Tibial artery (tissue), 4 donors: ENCODE results near the gene CORO7.
"Not testable (repeated sequence)": the region's sequence is repeated elsewhere in the genome, so short reads cannot be mapped to it uniquely, and the experiment has no call there.

ENCODE experiments used
- DNase-seq, 2 donors: peaks; one replicate each; pipeline ENCODE4 v3.0.0-alpha.2; 2019
- H3K27ac ChIP-seq, 2 donors: fragments of 200-600 bp; sonication (generic) in 1 of 2; 1 replicate in 1 of 2; 2 replicates in 1 of 2; pipeline ENCODE4 v1.5.1; 2018 to 2019; ENCODE audit warnings: mild to moderate bottlenecking in 1 of 2
- H3K27me3 ChIP-seq, 2 donors: fragments of 200-600 bp; sonication (generic) in 1 of 2; one replicate each; pipeline versions ENCODE4 v1.5.1 to v1.6.0; 2016 to 2019
- H3K36me3 ChIP-seq, 3 donors: fragments of 200-600 bp; sonication (generic) in 2 of 3; one replicate each; pipeline ENCODE4 v1.5.1; 2016 to 2019; ENCODE audit warnings: mild to moderate bottlenecking in 2 of 3
- H3K4me1 ChIP-seq, 4 donors: fragments of 200-600 bp; sonication (generic) in 2 of 4; 1 replicate in 3 of 4; 2 replicates in 1 of 4; pipeline ENCODE4 v1.5.1; 2016 to 2019
- H3K4me3 ChIP-seq, 2 donors: fragments of 200-600 bp; sonication (generic) in 1 of 2; 1 replicate in 1 of 2; 2 replicates in 1 of 2; pipeline ENCODE4 v1.5.1; 2018 to 2019; ENCODE audit warnings: mild to moderate bottlenecking in 2 of 2
- H3K9me3 ChIP-seq, 3 donors: fragments of 200-600 bp; sonication (generic) in 1 of 3; one replicate each; pipeline ENCODE4 v1.5.1; 2016 to 2019
- intact Hi-C: fragments of 100-400 bp; cut with DNase I; formaldehyde crosslinking; loops from one replicate; pipeline ENCODE4 v1.15.0; 2023; ENCODE audit warnings: low total_unique reads
- TF ChIP-seq, protein P1 (sequence below), 2 experiments: fragments of 200-600 bp in 1 of 2; fragments of 450-650 bp in 1 of 2; IDR thresholded peaks; one replicate each; pipeline ENCODE4 v1.5.1; 2017 to 2019; ENCODE audit warnings: antibody characterized with exemption in 2 of 2, mild to moderate bottlenecking in 1 of 2, moderate library complexity in 1 of 2

CORO7 gene

DNA sequence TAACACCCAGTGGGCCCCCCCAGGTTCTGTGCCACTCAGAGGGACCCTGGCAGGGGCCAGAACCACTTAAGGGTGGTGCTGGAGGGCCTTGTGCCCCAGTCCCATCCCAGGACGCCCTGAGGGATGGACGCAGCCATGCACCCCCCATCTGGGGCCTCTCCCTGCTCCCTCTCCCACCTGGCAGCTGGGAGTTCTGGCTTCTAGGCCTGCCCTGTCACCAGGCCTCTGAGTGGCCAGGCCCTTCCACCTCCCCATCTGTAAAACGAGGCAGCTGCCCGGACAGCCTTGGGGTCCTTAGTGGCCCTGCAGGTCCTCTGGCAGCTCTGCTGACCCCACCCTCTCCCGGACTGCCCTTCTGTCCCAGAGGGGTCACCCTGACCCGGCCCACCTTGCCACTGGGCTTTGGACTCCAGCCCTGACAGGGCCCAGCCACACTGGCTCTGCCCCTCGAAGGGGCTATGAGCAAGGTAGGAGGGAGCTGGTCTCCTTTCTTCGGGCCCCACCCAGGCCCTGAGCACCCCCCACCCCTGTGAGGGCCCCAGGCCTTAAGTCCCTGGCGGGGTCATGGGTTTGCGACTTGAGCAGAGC lies 77.6 kb downstream of the CORO7 start:
- TF ChIP-seq, protein P1, sequence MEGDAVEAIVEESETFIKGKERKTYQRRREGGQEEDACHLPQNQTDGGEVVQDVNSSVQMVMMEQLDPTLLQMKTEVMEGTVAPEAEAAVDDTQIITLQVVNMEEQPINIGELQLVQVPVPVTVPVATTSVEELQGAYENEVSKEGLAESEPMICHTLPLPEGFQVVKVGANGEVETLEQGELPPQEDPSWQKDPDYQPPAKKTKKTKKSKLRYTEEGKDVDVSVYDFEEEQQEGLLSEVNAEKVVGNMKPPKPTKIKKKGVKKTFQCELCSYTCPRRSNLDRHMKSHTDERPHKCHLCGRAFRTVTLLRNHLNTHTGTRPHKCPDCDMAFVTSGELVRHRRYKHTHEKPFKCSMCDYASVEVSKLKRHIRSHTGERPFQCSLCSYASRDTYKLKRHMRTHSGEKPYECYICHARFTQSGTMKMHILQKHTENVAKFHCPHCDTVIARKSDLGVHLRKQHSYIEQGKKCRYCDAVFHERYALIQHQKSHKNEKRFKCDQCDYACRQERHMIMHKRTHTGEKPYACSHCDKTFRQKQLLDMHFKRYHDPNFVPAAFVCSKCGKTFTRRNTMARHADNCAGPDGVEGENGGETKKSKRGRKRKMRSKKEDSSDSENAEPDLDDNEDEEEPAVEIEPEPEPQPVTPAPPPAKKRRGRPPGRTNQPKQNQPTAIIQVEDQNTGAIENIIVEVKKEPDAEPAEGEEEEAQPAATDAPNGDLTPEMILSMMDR (IDR thresholded peaks at IDR 0.05) = no peak
- DNase-seq = no peak
- Histone ChIP-seq H3K4me1 (peaks cover 0 to 10% (median 4%) of the 10 kb centered on the region in 4 donors), H3K36me3 (peaks cover 27 to 75% (median 61%) of the 10 kb centered on the region in 3 donors), H3K27me3 (no peaks in the 10 kb centered on the region), H3K4me3 (no peak overlapping the region), H3K27ac (peak overlapping the region in 1 of 2 donors; percentile 1), H3K9me3 (no peaks in the 10 kb centered on the region)
- intact Hi-C loops = no loop called here

DNA sequence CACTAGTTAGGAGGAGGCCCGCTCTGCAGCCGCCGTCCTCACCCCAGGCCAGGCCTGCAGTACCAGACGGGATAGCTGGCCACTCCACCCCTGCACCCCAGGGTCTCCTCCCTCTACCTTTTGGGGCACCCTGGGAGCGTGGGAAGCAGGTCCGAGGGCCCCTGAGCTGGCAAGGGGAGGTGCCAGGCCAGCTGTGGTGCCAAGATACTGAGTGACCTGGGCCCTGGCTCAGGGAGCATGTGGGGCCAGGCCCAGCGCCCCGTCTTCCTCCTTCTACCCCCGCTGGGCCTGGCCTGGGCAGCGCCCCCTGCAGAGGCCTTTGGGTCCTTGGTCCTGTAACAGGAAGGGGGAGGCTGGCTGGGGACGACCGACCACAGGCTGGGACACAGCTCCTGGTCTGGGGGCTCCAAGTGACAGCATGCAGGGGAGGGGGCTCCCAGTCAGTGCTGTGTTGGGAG lies 78.2 kb downstream of the CORO7 start:
- H3K27ac ChIP-seq = peak overlapping the region in 1 of 2 donors; percentile 1
- H3K4me3 ChIP-seq = no peak overlapping the region
- no peaks in the 10 kb centered on the region for H3K27me3 ChIP-seq
- H3K36me3 ChIP-seq = peaks cover 27 to 80% (median 68%) of the 10 kb centered on the region in 3 donors
- peaks cover 0 to 10% (median 4%) of the 10 kb centered on the region in 4 donors for H3K4me1 ChIP-seq
- no peaks in the 10 kb centered on the region for H3K9me3 ChIP-seq
- intact Hi-C loops = no loop called here
- DNase-seq = no peak
- TF ChIP-seq, protein P1 (IDR thresholded peaks at IDR 0.05) = no peak

DNA sequence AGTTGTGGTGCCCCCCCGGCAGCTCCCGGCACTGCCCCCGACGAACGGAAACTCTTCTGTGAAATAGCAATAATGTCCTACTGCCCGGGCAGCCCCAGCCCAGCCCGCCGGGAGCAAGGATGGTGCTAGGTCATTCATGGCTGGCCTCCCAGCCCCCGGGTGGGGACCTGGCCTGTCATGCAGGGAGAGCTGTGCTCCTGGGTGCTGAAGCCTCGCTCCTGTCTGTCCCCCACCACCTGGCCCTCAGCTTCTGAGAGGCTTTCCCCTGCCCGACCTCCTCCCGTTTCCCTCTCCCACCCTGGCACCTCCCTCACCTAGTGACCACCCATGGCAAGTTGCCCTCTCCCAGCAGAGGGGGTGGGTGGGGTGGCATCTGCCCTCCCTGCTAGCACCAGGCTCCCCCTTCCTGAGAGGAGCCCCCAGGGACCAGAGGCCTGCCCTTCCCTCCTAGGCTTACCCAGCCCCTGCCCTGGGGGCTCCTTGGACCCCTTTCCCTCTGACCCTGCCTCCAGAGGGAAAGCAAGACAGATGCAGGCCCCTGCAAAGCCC lies 78.8 kb downstream of the CORO7 start:
- Histone ChIP-seq H3K36me3 (peaks cover 27 to 80% (median 73%) of the 10 kb centered on the region in 3 donors), H3K4me3 (no peak overlapping the region), H3K27me3 (no peaks in the 10 kb centered on the region), H3K4me1 (peaks cover 0 to 10% (median 4%) of the 10 kb centered on the region in 4 donors), H3K9me3 (no peaks in the 10 kb centered on the region), H3K27ac (peak overlapping the region in 1 of 2 donors; percentile 1)
- TF ChIP-seq, protein P1 (IDR thresholded peaks at IDR 0.05) = no peak
- DNase-seq = no peak
- intact Hi-C loops = no loop called here

DNA sequence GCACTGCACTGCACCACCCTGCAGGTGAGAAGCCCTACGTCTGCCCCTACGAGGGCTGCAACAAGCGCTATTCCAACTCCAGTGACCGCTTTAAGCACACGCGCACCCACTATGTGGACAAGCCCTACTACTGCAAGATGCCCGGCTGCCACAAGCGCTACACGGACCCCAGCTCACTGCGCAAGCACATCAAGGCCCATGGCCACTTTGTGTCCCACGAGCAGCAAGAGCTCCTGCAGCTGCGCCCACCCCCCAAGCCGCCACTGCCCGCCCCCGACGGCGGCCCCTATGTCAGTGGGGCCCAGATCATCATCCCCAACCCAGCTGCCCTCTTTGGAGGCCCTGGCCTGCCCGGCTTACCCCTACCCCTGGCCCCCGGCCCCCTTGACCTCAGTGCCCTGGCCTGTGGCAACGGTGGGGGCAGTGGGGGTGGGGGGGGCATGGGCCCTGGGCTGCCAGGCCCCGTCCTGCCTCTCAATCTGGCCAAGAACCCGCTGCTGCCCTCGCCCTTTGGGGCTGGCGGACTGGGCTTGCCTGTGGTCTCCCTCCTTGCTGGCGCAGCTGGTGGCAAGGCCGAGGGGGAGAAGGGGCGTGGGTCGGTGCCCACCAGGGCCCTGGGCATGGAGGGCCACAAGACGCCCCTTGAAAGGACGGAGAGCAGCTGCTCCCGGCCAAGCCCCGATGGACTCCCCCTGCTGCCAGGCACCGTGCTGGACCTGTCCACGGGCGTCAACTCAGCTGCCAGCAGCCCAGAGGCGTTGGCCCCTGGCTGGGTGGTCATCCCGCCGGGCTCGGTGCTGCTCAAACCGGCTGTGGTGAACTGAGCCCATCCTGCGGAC lies 79.5 kb downstream of the CORO7 start:
- TF ChIP-seq, protein P1 (IDR thresholded peaks at IDR 0.05) = no peak
- no peaks in the 10 kb centered on the region for H3K9me3 ChIP-seq
- peaks cover 27 to 87% (median 80%) of the 10 kb centered on the region in 3 donors for H3K36me3 ChIP-seq
- DNase-seq = peak in 1 of 2 donors; percentile 64
- H3K27ac ChIP-seq = no peak overlapping the region
- H3K27me3 ChIP-seq = no peaks in the 10 kb centered on the region
- peaks cover 0 to 10% (median 4%) of the 10 kb centered on the region in 4 donors for H3K4me1 ChIP-seq
- intact Hi-C loops = no loop called here
- H3K4me3 ChIP-seq = no peak overlapping the region

DNA sequence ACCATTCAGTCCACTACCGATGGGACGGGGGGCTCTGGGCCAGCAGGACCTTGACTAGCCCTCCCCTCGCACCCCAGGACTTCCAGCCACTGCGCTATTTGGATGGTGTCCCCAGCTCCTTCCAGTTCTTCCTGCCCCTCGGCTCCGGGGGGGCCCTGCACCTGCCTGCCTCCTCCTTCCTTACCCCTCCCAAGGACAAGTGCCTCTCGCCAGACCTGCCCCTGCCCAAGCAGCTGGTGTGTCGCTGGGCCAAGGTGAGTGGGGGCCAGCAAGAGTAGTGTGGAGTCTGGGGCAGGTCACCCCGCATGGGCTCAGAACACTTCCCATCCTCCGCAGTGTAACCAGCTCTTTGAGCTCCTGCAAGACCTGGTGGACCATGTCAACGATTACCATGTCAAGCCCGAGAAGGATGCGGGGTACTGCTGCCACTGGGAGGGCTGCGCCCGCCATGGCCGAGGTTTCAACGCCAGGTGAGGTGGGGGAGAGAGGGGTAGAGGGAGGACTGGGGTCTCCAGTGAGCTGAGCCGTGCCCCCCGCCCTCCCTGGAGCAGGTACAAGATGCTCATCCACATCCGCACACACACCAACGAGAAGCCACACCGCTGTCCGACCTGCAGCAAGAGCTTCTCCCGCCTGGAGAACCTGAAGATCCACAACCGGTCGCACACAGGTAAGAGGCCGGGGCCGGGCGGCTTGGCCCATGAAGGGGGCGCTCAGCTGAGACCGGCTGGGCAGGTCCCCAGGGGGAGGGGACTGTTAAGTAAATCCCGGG lies 81.5 kb downstream of the CORO7 start:
- intact Hi-C loops = no loop called here
- no peak for DNase-seq
- Histone ChIP-seq H3K9me3 (no peaks in the 10 kb centered on the region), H3K4me1 (peaks cover 0 to 16% (median 6%) of the 10 kb centered on the region in 4 donors), H3K27ac (no peak overlapping the region), H3K27me3 (no peaks in the 10 kb centered on the region), H3K36me3 (peaks cover 27 to 70% (median 67%) of the 10 kb centered on the region in 3 donors), H3K4me3 (no peak overlapping the region)
- TF ChIP-seq, protein P1 (IDR thresholded peaks at IDR 0.05) = no peak

DNA sequence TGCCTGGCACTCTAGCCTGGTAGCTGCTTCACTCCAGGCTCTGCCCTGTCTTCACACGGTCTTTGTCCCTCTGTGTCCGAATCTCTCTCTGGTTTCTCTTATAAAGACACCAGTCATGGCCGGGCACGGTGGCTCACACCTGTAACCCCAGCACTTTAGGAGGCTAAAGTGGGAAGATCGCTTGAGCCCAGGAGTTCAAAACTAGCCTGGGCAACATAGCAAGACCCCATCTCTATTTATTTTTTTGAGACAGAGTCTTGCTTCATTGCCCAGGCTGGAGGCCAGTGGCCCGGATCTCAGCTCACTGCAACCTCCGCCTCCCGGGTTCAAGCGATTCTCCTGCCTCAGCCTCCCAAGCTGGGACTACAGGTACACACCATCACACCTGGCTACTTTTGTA lies 82.7 kb downstream of the CORO7 start:
- H3K27ac ChIP-seq, H3K4me3 ChIP-seq, H3K9me3 ChIP-seq, intact Hi-C loops, DNase-seq, H3K27me3 ChIP-seq: not testable (repeated sequence)
- Histone ChIP-seq H3K36me3 (peaks cover 27 to 65% (median 62%) of the 10 kb centered on the region in 3 donors), H3K4me1 (peaks cover 3 to 22% (median 16%) of the 10 kb centered on the region in 4 donors)
